ENCODE measurements around the gene GGTA1. TPM values are rescaled to one million over a fixed set of nuclear protein-coding genes. Genes with fewer than 3 reads are reported as not detected.

Gene GGTA1
- total RNA-seq, 1 experiment from 2014 or later: not detected

DNA sequence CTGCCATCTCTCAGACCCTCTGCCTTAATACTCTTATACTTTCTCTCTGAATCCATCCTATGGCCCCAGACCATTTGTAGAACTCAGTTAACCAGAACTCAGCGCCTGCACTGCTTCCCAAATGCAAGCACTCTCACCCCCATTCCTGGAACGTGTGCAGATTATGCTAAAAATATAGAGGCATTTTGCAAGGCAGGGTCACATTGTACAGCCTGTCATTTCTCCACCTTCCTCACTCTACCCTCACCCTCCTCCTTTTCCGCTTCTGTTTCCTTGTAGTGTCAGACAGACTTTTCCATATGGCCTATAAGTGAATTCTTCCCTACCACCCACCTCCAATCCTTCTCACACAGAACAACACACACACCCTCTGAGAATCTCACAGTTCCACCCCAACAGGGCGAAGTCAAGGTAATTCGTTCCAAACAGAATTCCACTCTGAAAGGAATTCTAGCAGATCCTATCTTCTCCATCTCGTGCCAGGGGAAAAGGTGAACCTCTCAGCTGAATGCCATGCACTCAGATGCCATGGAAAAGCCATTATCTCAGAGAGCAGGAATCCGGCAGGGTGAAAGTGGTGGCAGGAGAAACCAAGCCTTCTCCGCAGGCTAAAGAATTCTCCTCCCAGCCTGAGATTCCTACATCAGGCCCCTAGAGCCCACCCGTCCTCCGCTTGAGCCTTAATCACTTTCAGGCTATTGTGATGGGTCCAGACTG is 25.3 kb downstream of the GGTA1 start:
- no peaks in the 10 kb centered on the region for H4K20me1 ChIP-seq (ENCODE audit: insufficient read depth)
- H3K27me3 ChIP-seq (ENCODE audit: insufficient read depth, low read length): peaks cover 5% of the 10 kb centered on the region; the same call in 1 of the 2 replicates
- intact Hi-C loops (cut with micrococcal nuclease): no loop called here
- no TSS peak for BruUV-seq (replicated peaks)
- H3K36me3 ChIP-seq (ENCODE audit: control insufficient read depth in 1 of 2, insufficient read depth in 2 of 2, low read length in 2 of 2): no peaks in the 10 kb centered on the region
- peaks cover 8 to 12% of the 10 kb centered on the region in 2 experiments; a peak in 2 of 4 replicates for H3K4me1 ChIP-seq (ENCODE audit: control insufficient read depth in 1 of 2, insufficient read depth in 2 of 2, low read length in 2 of 2)
- no peak overlapping the region for H2AFZ ChIP-seq (ENCODE audit: low read depth, low read length, poor library complexity, severe bottlenecking)
- H3K4me2 ChIP-seq (ENCODE audit: low read length): no peak overlapping the region
- H3K9ac ChIP-seq (ENCODE audit: low read length): no peak overlapping the region
- H3K79me2 ChIP-seq (ENCODE audit: insufficient read depth, low read length): no peaks in the 10 kb centered on the region
- ChIA-PET CTCF (no interaction called here), RAD21 (ENCODE audit: low non-redundant PET in 1 of 2, low total read pairs in 2 of 2, uncharacterized antibody in 2 of 2, unreplicated experiment in 2 of 2) (no interaction called here), POLR2A (no interaction called here)
- no peak overlapping the region for H3K4me3 ChIP-seq (replicated peaks in 1 of 2; ENCODE audit: low read depth in 1 of 2, low read length in 2 of 2)
- TF ChIP-seq EZH2 (IDR thresholded peaks at IDR 0.05) (no peak), REST (IDR thresholded peaks at IDR 0.05; ENCODE audit: low read depth) (no peak), ZNF274 (IDR thresholded peaks at IDR 0.05; ENCODE audit: low read depth, low read length) (no peak), EGR1 (IDR thresholded peaks at IDR 0.05; ENCODE audit: low read depth) (no peak), EZH2phosphoT487 (IDR thresholded peaks at IDR 0.05; ENCODE audit: borderline replicate concordance) (no peak), YY1 (IDR thresholded peaks at IDR 0.05; ENCODE audit: extremely low read depth, insufficient replicate concordance, low read depth, low read length) (no peak), POLR2AphosphoS5 (IDR thresholded peaks at IDR 0.05; ENCODE audit: low read depth, low read length) (no peak), SIN3A (IDR thresholded peaks at IDR 0.05; ENCODE audit: low read depth) (no peak), ATF3 (IDR thresholded peaks at IDR 0.05) (no peak), POLR2A (IDR thresholded peaks at IDR 0.05; ENCODE audit: borderline replicate concordance, extremely low read depth, insufficient read depth, insufficient read length) (no peak), RAD21 (IDR thresholded peaks at IDR 0.05; ENCODE audit: low read depth) (no peak), CBX3 (IDR thresholded peaks at IDR 0.05; ENCODE audit: low read depth) (no peak), ELF1 (IDR thresholded peaks at IDR 0.05; ENCODE audit: borderline replicate concordance, low read depth) (no peak), TCF7L2 (IDR thresholded peaks at IDR 0.05; ENCODE audit: borderline replicate concordance, extremely low read depth, insufficient read depth, insufficient read length) (no peak), CEBPB (IDR thresholded peaks at IDR 0.05; ENCODE audit: low read depth) (no peak), ZFX (IDR thresholded peaks at IDR 0.05) (no peak), CTCF (IDR thresholded peaks at IDR 0.05 in 2 of 3, conservative IDR thresholded peaks at IDR 0.05 in 1 of 3; ENCODE audit: borderline replicate concordance in 1 of 3, insufficient read depth in 1 of 3, low read depth in 2 of 3, low read length in 2 of 3) (no peak), SP1 (IDR thresholded peaks at IDR 0.05; ENCODE audit: low read depth) (no peak), SRF (IDR thresholded peaks at IDR 0.05; ENCODE audit: low read depth) (no peak)
- TF ChIP-seq, protein P1, sequence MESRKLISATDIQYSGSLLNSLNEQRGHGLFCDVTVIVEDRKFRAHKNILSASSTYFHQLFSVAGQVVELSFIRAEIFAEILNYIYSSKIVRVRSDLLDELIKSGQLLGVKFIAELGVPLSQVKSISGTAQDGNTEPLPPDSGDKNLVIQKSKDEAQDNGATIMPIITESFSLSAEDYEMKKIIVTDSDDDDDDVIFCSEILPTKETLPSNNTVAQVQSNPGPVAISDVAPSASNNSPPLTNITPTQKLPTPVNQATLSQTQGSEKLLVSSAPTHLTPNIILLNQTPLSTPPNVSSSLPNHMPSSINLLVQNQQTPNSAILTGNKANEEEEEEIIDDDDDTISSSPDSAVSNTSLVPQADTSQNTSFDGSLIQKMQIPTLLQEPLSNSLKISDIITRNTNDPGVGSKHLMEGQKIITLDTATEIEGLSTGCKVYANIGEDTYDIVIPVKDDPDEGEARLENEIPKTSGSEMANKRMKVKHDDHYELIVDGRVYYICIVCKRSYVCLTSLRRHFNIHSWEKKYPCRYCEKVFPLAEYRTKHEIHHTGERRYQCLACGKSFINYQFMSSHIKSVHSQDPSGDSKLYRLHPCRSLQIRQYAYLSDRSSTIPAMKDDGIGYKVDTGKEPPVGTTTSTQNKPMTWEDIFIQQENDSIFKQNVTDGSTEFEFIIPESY (IDR thresholded peaks at IDR 0.05; ENCODE audit: extremely low read depth, insufficient replicate concordance, low read length): no peak
- H3K27ac ChIP-seq (ENCODE audit: low read depth, low read length): no peak overlapping the region
- DNase-seq (ENCODE audit: low read depth, low spot score) (no peak), ATAC-seq (no peak)
- H3K9me2 ChIP-seq (ENCODE audit: insufficient read depth): no peaks in the 10 kb centered on the region
- H3K9me3 ChIP-seq (ENCODE audit: control insufficient read depth in 1 of 2, insufficient read depth in 1 of 2, low read depth in 1 of 2, low read length in 2 of 2): no peaks in the 10 kb centered on the region

Measured in HCT116 (cell line).